SK-N-MC (cell line): ENCODE measurements around the gene CCDC159.
"Not testable (repeated sequence)": the region's sequence is repeated elsewhere in the genome, so short reads cannot be mapped to it uniquely, and the experiment has no call there.

Experiments used
- DNase-seq: peaks from one replicate; pipeline ENCODE4 v3.0.0-alpha.2; 2011; ENCODE audit warnings: low read depth, low spot score
- H3K27ac ChIP-seq: fragments of 200-600 bp; sonication (generic); 2 replicates; pipeline ENCODE4 v1.5.1; 2016; ENCODE audit warnings: mixed run types
- H3K36me3 ChIP-seq: fragments of 200-600 bp; sonication (generic); 2 replicates; pipeline ENCODE4 v1.6.1; 2017; ENCODE audit warnings: antibody characterized with exemption, low read length, mixed read lengths; ENCODE audit not compliant: insufficient read depth
- H3K4me3 ChIP-seq: fragments of 200-600 bp; sonication (generic); 2 replicates; pipeline ENCODE4 v1.5.1; 2016
- H3K9ac ChIP-seq: fragments of 200-600 bp; sonication (generic); 2 replicates; pipeline ENCODE4 v1.8.0; 2017; ENCODE audit warnings: mixed run types, mixed read lengths; ENCODE audit not compliant: insufficient read length
- H3K9me3 ChIP-seq: fragments of 200-600 bp; sonication (generic); 2 replicates; pipeline ENCODE4 v1.6.1; 2017; ENCODE audit warnings: low read depth, mild to moderate bottlenecking, antibody characterized with exemption, low read length, moderate library complexity, mixed read lengths
- EZH2 ChIP-seq: fragments of 200-600 bp; sonication (generic); IDR thresholded peaks from one replicate; pipeline ENCODE4 v1.6.1; 2017; ENCODE audit warnings: antibody characterized with exemption
- FOXP2 ChIP-seq: optimal IDR thresholded peaks from 2 replicates; pipeline ENCODE3; 2011; ENCODE audit warnings: mild to moderate bottlenecking, moderate library complexity; ENCODE audit not compliant: insufficient read depth; ENCODE audit errors: extremely low read length, control extremely low read depth
- POLR2AphosphoS5 ChIP-seq: IDR thresholded peaks from 2 replicates; pipeline ENCODE4 v1.6.1; 2012; ENCODE audit warnings: mild to moderate bottlenecking, low read depth, low read length, borderline replicate concordance

CCDC159 gene

GRCh38 chr19:11347546-11348039 lies 1.3 kb downstream of the CCDC159 start:
- no peak for DNase-seq
- no peaks in the 10 kb centered on the region for H3K36me3 ChIP-seq
- no peaks in the 10 kb centered on the region for H3K9me3 ChIP-seq
- H3K27ac ChIP-seq: no peak overlapping the region
- H3K4me3 ChIP-seq: no peak overlapping the region
- H3K9ac ChIP-seq: no peak overlapping the region
- TF ChIP-seq FOXP2 (no peak), EZH2 (no peak), POLR2AphosphoS5 (no peak)

- Histone ChIP-seq H3K4me3 (no peak overlapping the region), H3K9me3 (no peaks in the 10 kb centered on the region)
Measured at GRCh38 chr19:11349171-11349570, 2.9 kb downstream of the CCDC159 start.

GRCh38 chr19:11354102-11354501 lies 7.8 kb downstream of the CCDC159 start:
- not testable (repeated sequence) for H3K9me3 ChIP-seq, H3K27ac ChIP-seq, H3K4me3 ChIP-seq, H3K9ac ChIP-seq, H3K36me3 ChIP-seq, DNase-seq

More at GRCh38 chr19:11349171-11349570, 2.9 kb downstream of the CCDC159 start:
- no peak for DNase-seq
- Histone ChIP-seq H3K9ac (no peak overlapping the region), H3K36me3 (no peaks in the 10 kb centered on the region), H3K27ac (no peak overlapping the region)
- TF ChIP-seq EZH2 (no peak), FOXP2 (no peak)

GRCh38 chr19:11355160-11356073 lies 9.1 kb downstream of the CCDC159 start, which contains the start of gene PLPPR2:
Gene PLPPR2 (plus strand): TSS chr19:11355432. CDS start chr19:11357674, 2,242 bp downstream.
- Histone ChIP-seq H3K27ac (no peak within 1 kb of the TSS), H3K4me3 (peak within 1 kb of the TSS; percentile 84), H3K9me3 (no peaks in the 10 kb centered on the region), H3K36me3 (no peaks in the 10 kb centered on the region), H3K9ac (peak within 1 kb of the TSS; percentile 71)
- DNase-seq: no peak
- TF ChIP-seq POLR2AphosphoS5: peak; percentile 72
- no peak for TF ChIP-seq EZH2
- no peak for TF ChIP-seq FOXP2

GRCh38 chr19:11356074-11356397 lies 9.7 kb downstream of the CCDC159 start:
- peak overlapping the region; percentile 84 for H3K4me3 ChIP-seq
- no peak overlapping the region for H3K27ac ChIP-seq
- no peak overlapping the region for H3K9ac ChIP-seq
- no peaks in the 10 kb centered on the region for H3K36me3 ChIP-seq
- DNase-seq: no peak
- H3K9me3 ChIP-seq: no peaks in the 10 kb centered on the region
- no peak for TF ChIP-seq EZH2
- TF ChIP-seq POLR2AphosphoS5: no peak
- TF ChIP-seq FOXP2: no peak

GRCh38 chr19:11356676-11357550 lies 10.6 kb downstream of the CCDC159 start:
- no peak overlapping the region for H3K9ac ChIP-seq
- H3K4me3 ChIP-seq: no peak overlapping the region
- no peak for DNase-seq

GRCh38 chr19:11359421-11359820 lies 13.1 kb downstream of the CCDC159 start:
- no peak for DNase-seq
- H3K4me3 ChIP-seq: no peak overlapping the region
- H3K9me3 ChIP-seq: no peaks in the 10 kb centered on the region
- no peak overlapping the region for H3K27ac ChIP-seq
- H3K36me3 ChIP-seq: no peaks in the 10 kb centered on the region
- TF ChIP-seq FOXP2 (no peak), EZH2 (no peak), POLR2AphosphoS5 (no peak)
- H3K9ac ChIP-seq: no peak overlapping the region

More at GRCh38 chr19:11356676-11357550, 10.6 kb downstream of the CCDC159 start:
- TF ChIP-seq EZH2: no peak
- no peak for TF ChIP-seq FOXP2
- no peak for TF ChIP-seq POLR2AphosphoS5
- no peaks in the 10 kb centered on the region for H3K36me3 ChIP-seq
- no peaks in the 10 kb centered on the region for H3K9me3 ChIP-seq
- H3K27ac ChIP-seq: no peak overlapping the region

- DNase-seq: no peak
- H3K9ac ChIP-seq: no peak overlapping the region
- no peak overlapping the region for H3K27ac ChIP-seq
- H3K9me3 ChIP-seq: no peaks in the 10 kb centered on the region
- TF ChIP-seq EZH2: no peak
- TF ChIP-seq FOXP2: no peak
- no peak for TF ChIP-seq POLR2AphosphoS5
- H3K36me3 ChIP-seq: no peaks in the 10 kb centered on the region
- no peak overlapping the region for H3K4me3 ChIP-seq
Measured at GRCh38 chr19:11361037-11361770, 14.9 kb downstream of the CCDC159 start.
